NCI-H1092 treated with DMSO at 0.1 percent for 48 hours (cell line): ENCODE data around the gene SORCS2.
A peak's percentile ranks its signal among the peaks of the same experiment; 100 is the strongest.

Experiments
- DNase-seq: peaks from one replicate; lab custom pipeline; 2025; lab: John Stamatoyannopoulos, UW

SORCS2 gene

DNA sequence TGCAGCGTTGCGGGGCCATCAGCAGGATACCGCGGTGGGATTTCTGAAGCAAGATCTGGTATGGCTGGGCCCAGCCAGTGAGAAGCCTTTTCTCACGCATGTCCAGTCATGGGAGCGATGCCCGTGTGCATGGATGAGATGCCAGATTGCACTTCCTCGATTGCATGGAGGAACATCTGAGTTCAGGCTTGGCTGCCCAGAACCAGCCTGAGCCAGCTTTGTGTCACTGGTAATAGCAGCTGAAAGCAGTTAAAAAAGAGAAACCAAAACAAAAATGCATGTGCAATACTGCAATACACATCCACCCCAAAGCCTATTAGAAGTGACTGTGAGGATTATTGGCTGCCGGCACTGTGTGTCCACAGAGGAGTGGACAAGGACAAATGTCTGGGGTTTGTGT, 183.1 kb downstream of the SORCS2 start:
- no peak for DNase-seq

GRCh38 chr4:7377223-7377865, 185.0 kb downstream of the SORCS2 start:
- DNase-seq: no peak

DNA sequence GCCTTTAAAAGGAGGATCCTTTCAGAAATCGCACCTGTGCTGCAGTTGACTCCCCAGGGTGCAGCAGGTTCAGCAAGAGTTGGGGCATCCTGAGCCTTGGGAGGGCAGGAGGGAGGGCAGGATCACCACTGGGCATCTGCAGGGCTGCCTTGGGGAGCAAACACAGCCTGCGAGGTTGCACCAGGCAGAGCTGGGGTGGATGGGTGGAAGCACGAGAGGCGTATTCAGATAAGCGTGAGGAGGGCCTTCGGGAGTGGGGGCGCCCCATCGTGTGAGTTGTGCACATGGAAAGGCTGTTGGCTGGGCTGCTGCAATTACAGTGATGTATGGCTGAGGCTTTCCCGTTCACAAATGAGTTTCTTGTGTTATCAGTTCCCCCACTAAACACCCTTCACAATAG, 186.8 kb downstream of the SORCS2 start:
- no peak for DNase-seq

- DNase-seq: no peak
These were observed 187.4 kb downstream of the SORCS2 start for GRCh38 chr4:7379719-7380118.

DNA sequence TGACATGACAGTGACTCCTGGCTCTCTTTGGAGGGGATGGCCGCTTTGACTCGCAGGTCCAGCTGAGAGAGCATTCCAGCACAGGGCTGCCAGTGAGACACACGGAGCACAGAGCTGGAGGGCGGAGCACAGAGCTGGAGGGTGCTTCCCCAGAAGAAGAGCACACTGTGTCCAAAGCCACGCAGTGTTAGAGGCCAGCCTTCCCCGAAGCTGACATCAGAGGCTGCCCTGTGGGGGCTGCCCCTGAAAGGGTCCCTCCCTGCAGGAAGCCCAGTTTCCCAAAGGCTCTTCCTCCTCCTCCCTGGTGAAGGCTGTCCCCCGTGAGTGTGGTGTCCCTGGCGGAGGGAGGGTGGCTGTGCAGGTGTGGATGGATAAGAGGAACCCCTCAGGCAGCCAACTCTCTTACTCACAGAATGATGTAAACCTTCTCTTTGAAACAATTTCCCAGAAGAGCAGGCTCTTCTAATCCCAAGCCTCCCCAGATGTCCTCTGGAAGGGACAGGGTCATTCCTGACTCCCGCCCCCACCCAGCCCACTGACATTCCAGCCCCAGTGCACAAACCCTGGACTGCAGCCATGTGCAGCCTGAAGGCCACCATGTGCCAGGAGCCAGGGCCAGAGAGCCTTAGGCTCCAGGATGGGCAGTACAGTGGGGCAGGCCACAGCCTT, 189.0 kb downstream of the SORCS2 start:
- DNase-seq: no peak

DNA sequence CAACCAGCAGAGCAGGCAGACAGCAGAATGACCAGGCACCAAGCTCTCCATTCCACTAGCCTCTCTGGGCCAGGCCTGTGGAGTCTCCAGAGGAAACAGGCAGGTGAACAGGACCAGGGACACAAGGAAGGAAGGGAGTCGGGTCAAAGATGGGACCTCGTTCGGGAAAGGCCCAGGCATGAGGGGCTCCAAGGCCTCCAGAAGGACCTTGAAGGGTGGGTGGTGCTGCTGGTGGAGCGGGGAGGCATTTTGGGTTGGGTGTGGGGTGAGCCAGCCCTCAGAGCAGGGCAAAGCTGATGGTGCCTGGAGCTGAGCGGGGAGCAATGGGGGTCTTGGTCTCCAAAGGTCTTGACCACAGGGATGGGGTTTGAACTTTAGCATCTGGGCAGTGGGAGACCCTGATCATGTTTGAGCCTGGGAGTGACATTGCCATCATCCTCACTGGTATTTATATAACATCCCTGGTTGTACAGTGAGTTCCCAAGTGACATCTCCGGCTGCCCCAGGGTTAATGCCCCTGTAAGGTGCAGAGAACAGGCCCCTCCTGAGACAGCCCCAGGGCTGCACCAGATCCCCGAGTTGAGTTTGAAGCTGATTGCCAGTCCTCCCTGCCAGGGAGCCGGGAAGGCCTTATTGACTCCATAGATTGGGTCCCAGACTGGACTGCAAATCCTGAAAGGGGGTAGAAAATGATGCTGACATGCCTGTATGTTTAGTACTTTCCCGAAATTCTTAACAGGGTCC, 189.7 kb downstream of the SORCS2 start:
- DNase-seq: no peak

GRCh38 chr4:7382634-7383014, 190.3 kb downstream of the SORCS2 start:
- no peak for DNase-seq

DNA sequence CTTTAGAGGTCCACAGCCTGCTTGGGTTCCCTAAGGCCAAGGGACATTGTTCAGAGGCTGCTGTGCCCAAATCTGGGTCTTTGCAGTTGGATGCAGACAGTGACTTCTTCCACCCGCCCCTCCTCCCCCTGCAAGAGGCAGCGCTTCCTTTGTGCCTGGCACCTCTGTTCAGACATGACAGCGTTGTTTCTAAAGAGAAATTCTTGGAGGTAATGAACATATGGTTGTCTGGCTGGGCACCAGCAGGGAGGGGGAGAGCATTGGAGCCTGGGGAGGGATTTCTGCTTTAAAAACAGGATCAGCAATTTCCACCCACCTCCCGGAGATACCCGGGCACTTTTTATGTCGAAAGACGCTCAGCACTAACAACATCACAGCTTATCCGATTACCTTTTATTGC, 190.9 kb downstream of the SORCS2 start:
- no peak for DNase-seq

GRCh38 chr4:7384003-7384928, 191.9 kb downstream of the SORCS2 start:
- no peak for DNase-seq

DNA sequence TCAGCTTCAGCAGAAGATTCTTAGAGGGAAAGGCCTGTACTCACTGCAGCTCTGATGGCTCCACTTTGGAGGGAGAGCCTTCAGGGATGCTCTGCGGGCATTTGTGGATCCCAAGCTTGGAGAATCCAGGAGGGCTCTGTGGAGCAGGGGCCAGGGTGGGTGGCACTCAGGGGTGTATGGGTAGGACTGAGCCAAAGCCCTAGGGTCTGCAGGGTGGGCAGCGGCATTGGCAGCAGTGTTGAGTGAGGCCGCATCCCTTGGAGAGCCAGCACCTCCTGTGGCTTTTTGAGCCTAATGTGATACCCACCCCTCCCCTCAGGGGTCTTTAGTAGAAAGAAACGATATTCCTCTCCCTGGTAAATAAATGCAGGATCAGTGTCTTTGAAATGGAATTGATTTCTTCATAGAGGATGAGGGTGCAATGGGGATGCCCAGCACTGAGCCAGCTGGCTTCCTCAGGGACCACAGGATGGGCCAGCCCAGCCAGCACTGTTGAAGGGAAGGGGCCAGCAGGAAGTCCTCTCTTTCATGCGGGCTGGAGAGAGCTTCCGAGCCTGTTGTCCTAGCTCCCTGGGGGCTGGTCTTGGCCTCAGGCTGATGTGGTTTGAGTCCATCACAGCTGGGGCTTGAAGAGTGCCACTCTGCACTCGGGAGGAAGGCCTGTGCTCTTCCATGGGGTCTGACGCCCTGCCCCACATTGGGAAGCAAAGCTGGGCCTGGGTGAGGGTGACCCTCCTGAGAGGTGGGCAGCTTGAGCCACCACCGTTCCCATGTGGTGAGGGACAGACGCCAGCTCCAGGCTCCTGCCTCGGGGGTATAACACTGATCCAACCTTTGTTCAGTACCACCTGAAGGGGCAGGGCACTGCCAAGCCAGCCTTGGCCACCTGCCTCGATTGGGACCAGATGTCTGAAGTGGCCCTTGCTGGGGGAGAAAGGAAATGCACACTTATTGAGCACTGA, 192.9 kb downstream of the SORCS2 start:
- DNase-seq: peak; percentile 28

DNA sequence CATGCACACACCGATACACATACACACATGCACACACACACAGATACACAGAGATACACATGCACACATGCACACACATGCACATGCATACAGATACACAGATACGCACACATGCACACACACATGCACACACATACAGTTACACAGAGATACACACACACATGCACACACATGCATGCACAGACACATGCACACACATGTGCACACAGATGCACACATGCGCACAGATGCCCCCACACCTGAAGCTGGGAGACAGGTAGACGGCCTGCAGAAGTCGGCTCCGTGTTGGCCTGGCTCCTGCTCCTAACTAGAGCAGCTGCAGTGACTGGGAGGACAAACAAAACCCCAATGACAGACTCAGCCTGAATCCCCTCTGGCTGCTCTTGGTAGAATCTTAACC, 195.6 kb downstream of the SORCS2 start:
- DNase-seq: no peak

- DNase-seq: no peak
These were observed 196.3 kb downstream of the SORCS2 start for GRCh38 chr4:7388627-7389026.

DNA sequence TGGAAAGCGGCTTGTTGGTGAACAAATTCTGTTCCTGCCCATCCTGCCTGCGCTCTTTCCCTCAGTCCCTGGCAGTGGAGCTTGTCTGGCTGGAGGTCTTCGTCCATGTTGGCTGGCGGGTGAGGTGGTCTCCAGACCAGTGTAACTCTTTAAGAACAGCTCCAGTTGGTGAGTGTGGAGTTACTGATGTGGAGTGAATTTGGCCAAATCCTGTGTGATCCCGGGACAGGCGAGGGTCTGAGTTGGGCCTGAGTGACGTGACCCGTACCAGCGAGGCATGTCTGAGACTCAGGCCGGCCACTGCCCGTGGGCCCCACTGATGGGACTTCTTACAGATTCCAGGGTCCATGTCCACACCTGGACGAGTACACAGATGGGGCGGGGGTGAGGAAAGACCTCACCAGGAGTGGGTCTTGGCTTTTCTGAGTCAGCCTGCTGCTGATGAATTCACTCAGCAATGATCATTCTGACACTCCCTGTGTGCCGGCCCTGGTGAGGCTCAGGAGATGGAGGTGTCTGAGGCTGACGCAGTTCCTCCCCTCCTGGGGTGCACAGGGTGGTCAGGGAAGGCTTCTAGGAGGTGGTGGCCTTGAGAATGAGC, 196.9 kb downstream of the SORCS2 start:
- no peak for DNase-seq

DNA sequence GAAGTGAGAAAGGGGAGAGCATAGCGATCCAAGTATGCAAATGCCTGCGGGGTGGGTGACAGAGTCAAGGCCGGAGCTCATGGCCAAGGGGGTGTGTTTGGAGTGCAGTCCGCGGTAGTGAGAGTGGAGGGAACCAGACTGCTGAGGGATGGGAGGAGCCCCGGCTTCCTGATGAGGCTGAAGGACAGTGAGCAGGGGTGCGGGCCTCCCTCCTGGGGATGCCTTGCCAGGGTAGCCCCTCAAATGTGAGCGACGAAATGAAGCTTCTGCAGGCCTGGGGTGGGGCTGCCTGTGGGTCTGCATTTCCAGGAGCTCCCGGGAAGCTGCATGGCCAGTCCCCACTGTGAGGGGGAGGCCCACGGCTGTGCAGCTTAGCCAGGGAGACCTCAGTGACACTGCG, 197.4 kb downstream of the SORCS2 start:
- DNase-seq: no peak

DNA sequence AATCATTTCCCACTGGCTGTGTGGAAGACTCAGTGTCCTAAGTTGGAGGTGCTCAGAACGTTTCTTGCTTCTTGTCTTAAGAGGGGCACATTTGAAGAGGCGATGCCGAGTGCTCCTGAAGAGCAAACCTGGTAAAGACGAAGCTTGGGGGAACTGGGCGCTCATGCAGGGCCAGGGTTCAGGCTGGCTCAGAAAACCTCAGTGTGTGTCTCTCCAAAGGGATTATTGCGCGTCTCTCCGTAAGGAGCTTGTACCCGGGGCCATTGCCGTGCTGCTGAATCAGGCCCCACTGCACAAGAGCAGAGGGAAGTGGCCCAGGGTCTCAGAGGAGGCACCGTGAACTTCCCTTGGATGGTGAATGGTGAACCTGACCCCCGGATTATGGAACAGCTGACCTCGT, 198.0 kb downstream of the SORCS2 start:
- DNase-seq: no peak

GRCh38 chr4:7390906-7391636, 198.7 kb downstream of the SORCS2 start:
- no peak for DNase-seq

DNA sequence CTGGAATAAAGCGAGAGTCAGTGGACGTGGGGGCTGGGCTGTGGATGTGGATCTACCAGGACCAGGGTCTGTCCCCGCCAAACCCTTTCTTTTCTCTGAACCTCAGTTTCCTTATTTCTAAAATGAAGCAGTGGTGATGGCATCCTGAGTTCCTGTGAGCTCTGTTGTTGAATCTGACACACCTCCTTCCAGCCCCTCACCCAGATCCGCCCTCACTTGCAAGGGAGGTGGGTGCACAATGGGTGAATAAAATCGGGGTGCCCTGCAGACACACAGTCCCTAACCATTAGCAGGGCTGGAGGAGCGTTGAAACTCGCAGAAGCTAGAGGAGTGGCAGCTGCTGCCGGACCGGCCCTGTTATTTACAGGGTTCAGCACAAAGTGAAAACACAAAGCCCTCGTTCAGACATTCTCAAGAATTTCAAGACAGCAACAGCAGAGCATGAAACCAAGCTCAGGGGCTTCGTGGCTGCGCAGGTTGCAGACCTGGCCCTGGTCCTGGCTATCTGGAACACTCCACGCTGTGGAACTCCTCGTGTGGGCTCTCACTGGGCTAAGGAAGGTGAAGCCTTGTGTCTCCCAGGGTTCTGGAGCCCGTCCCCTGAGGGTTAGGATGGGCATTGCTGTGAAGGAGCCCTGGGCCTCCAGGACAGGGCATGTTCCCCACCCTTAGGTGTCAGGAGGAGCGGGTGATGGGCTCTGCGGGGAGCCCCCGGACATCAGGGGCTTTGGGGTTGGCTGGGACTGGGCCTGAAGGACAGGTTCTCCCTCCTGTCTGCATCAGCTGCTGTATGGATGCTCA, 199.5 kb downstream of the SORCS2 start:
- no peak for DNase-seq

GRCh38 chr4:7392438-7393421, 200.4 kb downstream of the SORCS2 start:
- DNase-seq: no peak
